Stomach (tissue), 4 donors: ENCODE data around the gene SULT6B1.

ENCODE experiments used
- CTCF ChIP-seq, 7 experiments: fragments of 450-650 bp in 4 of 7; fragments of 200-600 bp in 3 of 7; sonication (generic) in 3 of 7; IDR thresholded peaks; one replicate each; pipeline ENCODE4 v1.5.1; 2016 to 2019; ENCODE audit warnings: antibody characterized with exemption in 7 of 7, control low read depth in 2 of 7, mild to moderate bottlenecking in 1 of 7
- POLR2AphosphoS5 ChIP-seq, 3 donors: sonication (generic); formaldehyde crosslinking; IDR thresholded peaks; one replicate each; pipeline ENCODE4 v1.6.1; 2016; ENCODE audit warnings: antibody characterized with exemption in 3 of 3

- TF ChIP-seq CTCF (IDR thresholded peaks at IDR 0.05) (no peak), POLR2AphosphoS5 (IDR thresholded peaks at IDR 0.05) (no peak)
Observed at GRCh38 chr2:37173741-37174140, 14.7 kb downstream of the SULT6B1 start.
